Endothelial cell of umbilical vein (primary cell): ENCODE data around the gene COLQ. TPM values are rescaled to one million over a fixed set of nuclear protein-coding genes. Genes with fewer than 3 reads are reported as not detected.

Experiments used
- BruUV-seq: library from RNA; stranded (reverse); fragments of 400-500 nt; replicated peaks from 2 replicates; lab custom pipeline; 2021; lab: Mats Ljungman, UMichigan
- CTCF ChIA-PET: fragments of 300-600, 350-600 bp; sonication (Branson Sonifier 250); formaldehyde crosslinking; loops from one replicate; lab custom pipeline; 2021; ENCODE audit warnings: antibody characterized with exemption, inconsistent platforms; lab: Charles Lee
- POLR2A ChIA-PET: fragments of 300-600, 350-600 bp; sonication (Branson Sonifier 250); formaldehyde crosslinking; loops from one replicate; lab custom pipeline; 2021; ENCODE audit warnings: antibody characterized with exemption, inconsistent platforms; lab: Charles Lee
- DNase-seq: peaks from one replicate; pipeline ENCODE4 v3.0.0-alpha.2; 2011; ENCODE audit warnings: low read depth, low spot score
- FAIRE-seq: peaks from 2 replicates; lab custom pipeline; 2011; peaks lifted over from hg19 to GRCh38; lab: Jason Lieb, UNC
- H2AFZ ChIP-seq: 2 replicates; pipeline ENCODE4 v1.6.0; 2012; ENCODE audit warnings: low read depth, low read length, control low read depth, inconsistent platforms
- H3K27ac ChIP-seq: 2 replicates; pipeline ENCODE4 v1.5.1; 2011; ENCODE audit warnings: low read depth, mild to moderate bottlenecking, control low read depth, low read length, moderate library complexity; ENCODE audit not compliant: insufficient read depth
- H3K27me3 ChIP-seq, 2 experiments: 2 replicates each; pipeline versions ENCODE4 v1.6.0 to v1.6.1; 2011; ENCODE audit warnings: low read length in 2 of 2, mixed read lengths in 1 of 2; ENCODE audit not compliant: control insufficient read depth in 2 of 2, insufficient read depth in 2 of 2
- H3K36me3 ChIP-seq, 2 experiments: 2 replicates in 1 of 2; 3 replicates in 1 of 2; pipeline ENCODE4 v1.5.1; 2011; ENCODE audit warnings: low read length in 2 of 2, mild to moderate bottlenecking in 1 of 2, moderate library complexity in 1 of 2; ENCODE audit not compliant: control insufficient read depth in 2 of 2, insufficient read depth in 2 of 2; ENCODE audit errors: extremely low read depth in 1 of 2
- H3K4me1 ChIP-seq: 3 replicates; pipeline ENCODE4 v1.5.1; 2011; ENCODE audit warnings: mild to moderate bottlenecking, low read length; ENCODE audit not compliant: control insufficient read depth, insufficient read depth; ENCODE audit errors: extremely low read depth
- H3K4me2 ChIP-seq: 2 replicates; pipeline ENCODE4 v1.6.1; 2011; ENCODE audit warnings: low read length, control low read depth, mixed read lengths; ENCODE audit not compliant: insufficient read depth
- H3K4me3 ChIP-seq, 3 experiments: fragments of 200-600 bp in 1 of 3; sonication (generic), shearing (Covaris generic) in 1 of 3; replicated peaks in 1 of 3; 2 replicates each; pipeline ENCODE4 v1.5.1; 2011 to 2016; ENCODE audit warnings: control low read depth in 3 of 3, low read length in 3 of 3, mild to moderate bottlenecking in 2 of 3, inconsistent platforms in 1 of 3, low read depth in 1 of 3, moderate library complexity in 1 of 3; ENCODE audit not compliant: insufficient read depth in 1 of 3
- H3K79me2 ChIP-seq: 2 replicates; pipeline ENCODE4 v1.6.0; 2012; ENCODE audit warnings: low read length, inconsistent platforms; ENCODE audit not compliant: control insufficient read depth, insufficient read depth
- H3K9ac ChIP-seq: replicated peaks from 2 replicates; pipeline ENCODE3; 2011; ENCODE audit warnings: low read length, control low read depth; ENCODE audit not compliant: insufficient read depth; ENCODE audit errors: extremely low read depth
- H3K9me1 ChIP-seq: replicated peaks from 3 replicates; pipeline ENCODE4 v1.6.0; 2011; ENCODE audit warnings: mild to moderate bottlenecking, low read length; ENCODE audit not compliant: control insufficient read depth, insufficient read depth; ENCODE audit errors: extremely low read depth
- H3K9me3 ChIP-seq: replicated peaks from 2 replicates; pipeline ENCODE4 v1.5.1; 2012; ENCODE audit warnings: low read length, inconsistent platforms; ENCODE audit not compliant: control insufficient read depth, insufficient read depth
- H4K20me1 ChIP-seq: replicated peaks from 2 replicates; pipeline ENCODE3; 2011; ENCODE audit warnings: mild to moderate bottlenecking, low read length; ENCODE audit not compliant: control insufficient read depth, insufficient read depth; ENCODE audit errors: extremely low read depth
- CTCF ChIP-seq, 2 donors: IDR thresholded peaks; 1 replicate in 1 of 2; 2 replicates in 1 of 2; pipeline ENCODE4 v1.5.1; 2011; ENCODE audit warnings: low read length in 2 of 2, mild to moderate bottlenecking in 2 of 2, moderate library complexity in 2 of 2, control low read depth in 1 of 2, inconsistent platforms in 1 of 2, low read depth in 1 of 2; ENCODE audit not compliant: insufficient read depth in 1 of 2; ENCODE audit errors: extremely low read depth in 1 of 2
- EZH2 ChIP-seq: IDR thresholded peaks from 2 replicates; pipeline ENCODE4 v1.6.1; 2012; ENCODE audit warnings: borderline replicate concordance, low read depth, mild to moderate bottlenecking, moderate library complexity, low read length, inconsistent platforms; ENCODE audit not compliant: severe bottlenecking
- FOS ChIP-seq: IDR thresholded peaks from 2 replicates; pipeline ENCODE4 v1.6.1; 2011; ENCODE audit warnings: mild to moderate bottlenecking, low read length, moderate library complexity, borderline replicate concordance; ENCODE audit not compliant: insufficient read depth
- GATA2 ChIP-seq: IDR thresholded peaks from 2 replicates; pipeline ENCODE4 v1.7.0; 2011; ENCODE audit warnings: low read depth, mild to moderate bottlenecking, moderate library complexity, mixed read lengths, low read length; ENCODE audit not compliant: insufficient read length, insufficient read depth
- JUN ChIP-seq: IDR thresholded peaks from 2 replicates; pipeline ENCODE4 v1.6.1; 2011; ENCODE audit warnings: borderline replicate concordance, low read depth; ENCODE audit not compliant: insufficient read length, insufficient read depth
- MAX ChIP-seq: IDR thresholded peaks from 2 replicates; pipeline ENCODE4 v1.6.1; 2011; ENCODE audit not compliant: insufficient read depth, insufficient read length
- MYC ChIP-seq: IDR thresholded peaks from one replicate; pipeline ENCODE4 v1.6.1; 2011; ENCODE audit warnings: mild to moderate bottlenecking, low read depth, low read length
- POLR2A ChIP-seq: IDR thresholded peaks from 2 replicates; pipeline ENCODE4 v1.6.1; 2012; ENCODE audit warnings: low read depth, mild to moderate bottlenecking, control low read depth, low read length
- POLR2AphosphoS5 ChIP-seq: IDR thresholded peaks from 2 replicates; pipeline ENCODE4 v1.6.1; 2012; ENCODE audit warnings: low read depth, mild to moderate bottlenecking, control low read depth, low read length, moderate library complexity; ENCODE audit not compliant: insufficient read depth
- dilution Hi-C: fragments of 300-500 bp; cut with MboI; formaldehyde crosslinking; loops from one replicate; pipeline ENCODE4 v1.15.0; 2019; ENCODE audit warnings: low sequenced_read_pairs; ENCODE audit not compliant: extremely low pct_ligation_motif_present
- intact Hi-C: fragments of 100-400 bp; cut with micrococcal nuclease; formaldehyde crosslinking; loops from one replicate; pipeline ENCODE4 v1.10.0; 2022
- polyA plus RNA-seq, 4 experiments: library from polyadenylated mRNA; depleted of rRNA in 3 of 4; stranded (reverse) in 3 of 4; unstranded in 1 of 4; fragments of >200 nt; gene quantifications; 2 replicates each; pipeline versions ENCODE4 v1.2.1 to v1.2.3, GENCODE V29; 2011 to 2012; ENCODE audit warnings: missing spikeins in 1 of 4
- total RNA-seq: library from RNA; stranded (reverse); gene quantifications from 2 replicates; pipeline ENCODE4 v1.2.3, GENCODE V29; 2021

The COLQ gene
- total and polyA plus RNA-seq, 2 donors (not counting 3 experiments of a cell fraction or from before 2014, with no cell fraction given): 2.0 to 2.3 TPM

GRCh38 chr3:15488002-15488401 is 33.5 kb downstream of the COLQ start:
- H3K4me2 ChIP-seq: no peak overlapping the region
- CTCF ChIA-PET: no interaction called here
- DNase-seq: no peak
- TF ChIP-seq FOS (no peak), MYC (no peak), MAX (no peak), CTCF (IDR thresholded peaks at IDR 0.05; ENCODE audit: extremely low read depth in 1 of 2, insufficient read depth in 1 of 2, low read depth in 1 of 2, low read length in 2 of 2) (no peak), EZH2 (no peak), POLR2AphosphoS5 (no peak), JUN (no peak), GATA2 (no peak), POLR2A (no peak)
- H3K4me1 ChIP-seq: no peaks in the 10 kb centered on the region
- POLR2A ChIA-PET: no interaction called here
- FAIRE-seq: no peak
- no peak overlapping the region for H2AFZ ChIP-seq
- no TSS peak for BruUV-seq
- no peak overlapping the region for H3K9ac ChIP-seq
- H3K4me3 ChIP-seq: no peak overlapping the region
- no peaks in the 10 kb centered on the region for H3K79me2 ChIP-seq
- H4K20me1 ChIP-seq: no peaks in the 10 kb centered on the region
- intact Hi-C loops (loop anchor here (2.0 kb wide), 1 partner anchor 483 kb away; no protein-coding TSS in a partner anchor), dilution Hi-C loops (no loop called here)
- H3K9me3 ChIP-seq: no peaks in the 10 kb centered on the region
- no peak overlapping the region for H3K27ac ChIP-seq
- no peaks in the 10 kb centered on the region for H3K36me3 ChIP-seq
- peaks cover 3% of the 10 kb centered on the region in 2 experiments for H3K27me3 ChIP-seq
- H3K9me1 ChIP-seq: no peaks in the 10 kb centered on the region
